CD4-positive, alpha-beta T cell treated with Interleukin-1 beta for 1 hour (primary cell): ENCODE measurements around the gene LDLR.

ENCODE experiments used
- DNase-seq, 2 donors: peaks; one replicate each; pipeline ENCODE4 v3.0.0-alpha.2; 2020 to 2022

Gene LDLR

GRCh38 chr19:11089254-11090013 is at the start of gene LDLR:
TSS of gene LDLR (plus strand) at chr19:11089463. CDS start at chr19:11089549, 86 bp downstream.
- DNase-seq, result peak; percentile 87 to 89

GRCh38 chr19:11041194-11041593 is 48.1 kb upstream of the LDLR start:
- DNase-seq, result no peak

- no peak for DNase-seq
These were observed 47.2 kb upstream of the LDLR start for GRCh38 chr19:11041966-11042627.

- no peak for DNase-seq
These were observed 44.8 kb upstream of the LDLR start for GRCh38 chr19:11044431-11044830.

DNA sequence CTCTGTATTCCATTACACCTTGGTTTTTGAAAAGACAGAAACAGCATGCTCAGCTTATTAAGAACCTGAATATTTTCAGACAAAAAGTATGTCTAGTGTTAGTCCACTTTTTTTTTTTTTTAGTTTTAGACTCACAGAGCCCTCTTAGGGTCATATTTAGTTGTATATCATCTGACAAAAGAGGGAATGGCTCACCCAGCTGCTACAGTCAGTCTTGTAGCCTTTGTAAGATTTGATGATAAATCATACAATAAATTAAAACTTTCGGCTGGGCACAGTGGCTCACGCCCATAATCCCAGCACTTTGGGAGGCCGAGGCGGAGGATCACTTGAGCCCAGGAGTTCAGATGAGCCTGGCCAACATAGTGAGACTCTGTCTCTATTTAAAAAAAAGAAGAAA is 43.7 kb upstream of the LDLR start:
- DNase-seq, result no peak

GRCh38 chr19:11046605-11047354 is 42.5 kb upstream of the LDLR start:
- no peak for DNase-seq

DNA sequence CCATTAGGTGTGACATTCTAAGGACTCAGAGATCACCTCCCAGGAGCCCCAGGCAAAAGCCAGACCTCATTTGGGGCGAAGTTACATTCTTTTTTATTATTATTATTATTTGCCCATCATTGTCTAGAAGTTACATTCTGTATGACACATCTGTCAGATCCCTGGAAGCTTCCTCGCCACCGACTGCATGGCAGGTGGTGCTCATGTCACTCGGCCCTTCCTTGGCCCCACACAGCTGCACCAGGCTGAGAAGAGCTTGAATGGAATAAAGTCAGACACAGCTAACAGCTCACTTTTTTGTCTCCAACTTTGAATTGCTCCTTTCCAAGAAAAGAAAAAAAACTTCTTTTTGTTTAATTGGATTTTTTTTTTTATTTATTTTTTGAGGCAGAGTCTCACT is 41.4 kb upstream of the LDLR start:
- no peak for DNase-seq

GRCh38 chr19:11050323-11051114 is 38.7 kb upstream of the LDLR start:
- DNase-seq, result no peak

- no peak for DNase-seq
These were observed 35.5 kb upstream of the LDLR start for GRCh38 chr19:11053817-11054195.

DNA sequence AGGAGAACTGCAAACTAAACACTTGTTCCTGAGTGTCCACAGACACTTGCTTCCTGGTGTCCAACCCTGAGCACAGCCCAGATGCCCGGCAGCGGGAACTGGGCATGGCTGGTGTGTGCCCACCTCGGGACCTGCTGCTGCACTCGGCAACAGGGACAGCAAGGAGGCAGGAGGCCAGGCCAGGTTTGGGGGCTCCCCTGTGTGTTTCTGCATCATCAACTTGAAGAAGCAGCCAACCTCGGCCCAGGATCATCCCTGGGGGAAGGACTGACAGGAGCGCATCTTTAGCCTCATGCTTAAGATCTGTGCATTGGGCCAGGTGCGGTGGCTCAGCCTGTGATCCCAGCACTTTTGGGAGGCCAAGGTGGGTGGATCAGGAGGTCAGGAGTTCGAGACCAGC is 35.1 kb upstream of the LDLR start:
- no peak for DNase-seq

GRCh38 chr19:11054628-11055027 is 34.6 kb upstream of the LDLR start:
- no peak for DNase-seq

DNA sequence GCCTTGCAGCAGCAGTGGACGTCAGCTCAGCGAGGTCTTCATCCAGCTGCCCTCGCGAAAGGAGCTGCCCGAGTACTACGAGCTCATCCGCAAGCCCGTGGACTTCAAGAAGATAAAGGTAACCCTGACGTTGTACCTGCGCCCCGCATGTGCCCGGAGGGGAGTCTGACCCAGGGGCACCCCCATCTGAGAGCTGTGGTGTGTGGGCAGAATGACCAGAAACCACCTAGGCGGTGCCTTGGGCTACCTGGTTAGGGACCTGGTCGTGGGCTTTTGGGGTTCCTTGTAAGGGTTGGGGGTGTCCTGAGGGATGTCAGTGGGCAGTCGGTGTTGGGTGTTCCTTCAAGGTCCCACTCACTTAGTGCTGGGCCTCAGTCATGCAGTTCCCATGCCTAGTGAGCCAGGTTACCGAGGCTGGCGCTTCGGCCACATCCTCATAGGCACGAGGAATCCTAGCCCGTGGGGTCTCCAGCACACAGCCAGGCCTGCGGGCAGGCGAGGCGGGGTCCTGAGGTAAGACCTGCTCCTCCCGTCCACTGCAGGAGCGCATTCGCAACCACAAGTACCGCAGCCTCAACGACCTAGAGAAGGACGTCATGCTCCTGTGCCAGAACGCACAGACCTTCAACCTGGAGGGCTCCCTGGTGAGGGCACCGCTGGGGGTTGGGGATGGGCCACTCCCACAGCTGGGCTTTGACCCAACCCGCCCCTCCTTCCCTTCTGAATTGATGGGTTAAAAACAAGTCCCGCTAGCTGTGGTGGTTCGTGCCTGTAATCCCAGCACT is 30.8 kb upstream of the LDLR start:
- DNase-seq, result no peak

GRCh38 chr19:11059511-11060358 is 29.5 kb upstream of the LDLR start:
- no peak for DNase-seq

GRCh38 chr19:11061952-11062351 is 27.3 kb upstream of the LDLR start:
- DNase-seq, result no peak

DNA sequence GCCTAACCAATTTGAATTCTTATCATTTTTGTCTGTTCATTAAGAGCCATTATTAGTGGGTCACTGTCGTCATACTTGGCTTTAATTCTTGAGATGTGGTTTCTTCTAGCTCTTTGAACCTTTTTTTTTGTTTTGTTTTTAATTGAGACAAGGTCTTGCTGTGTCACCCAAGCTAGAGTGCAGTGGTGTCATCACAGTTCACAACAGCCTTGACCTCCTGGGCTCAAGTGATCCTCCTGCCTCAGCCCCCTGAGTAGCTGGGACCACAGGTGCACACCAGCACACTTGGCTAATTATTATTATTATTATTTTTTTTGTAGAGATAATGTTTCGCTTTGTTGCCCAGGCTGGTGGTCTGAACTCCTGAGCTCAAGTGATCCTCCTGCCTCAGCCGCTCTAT is 25.8 kb upstream of the LDLR start:
- no peak for DNase-seq

DNA sequence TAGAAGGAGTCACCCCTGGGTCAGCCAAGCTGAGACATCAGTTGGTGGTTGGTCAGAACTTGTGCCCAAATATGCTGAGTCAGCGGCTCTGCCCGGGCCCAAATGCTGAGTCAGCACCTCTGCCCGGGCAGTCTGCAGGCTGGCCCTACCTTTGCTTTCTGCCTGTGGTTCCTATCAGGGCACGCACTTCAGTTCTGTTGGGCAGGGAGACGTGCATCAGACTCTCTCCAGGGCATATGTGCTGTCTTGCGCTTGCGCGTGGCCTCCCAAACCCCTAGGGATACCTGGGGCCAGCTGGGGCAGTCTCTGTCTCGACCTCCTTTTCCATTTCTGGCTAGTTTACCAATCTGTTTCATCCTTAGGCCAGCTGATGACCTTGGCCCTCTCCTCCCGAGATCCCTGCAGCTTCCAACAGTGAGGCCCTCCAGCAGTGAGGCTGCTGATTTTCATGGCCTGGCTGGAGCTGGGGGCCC is 24.4 kb upstream of the LDLR start:
- no peak for DNase-seq

DNA sequence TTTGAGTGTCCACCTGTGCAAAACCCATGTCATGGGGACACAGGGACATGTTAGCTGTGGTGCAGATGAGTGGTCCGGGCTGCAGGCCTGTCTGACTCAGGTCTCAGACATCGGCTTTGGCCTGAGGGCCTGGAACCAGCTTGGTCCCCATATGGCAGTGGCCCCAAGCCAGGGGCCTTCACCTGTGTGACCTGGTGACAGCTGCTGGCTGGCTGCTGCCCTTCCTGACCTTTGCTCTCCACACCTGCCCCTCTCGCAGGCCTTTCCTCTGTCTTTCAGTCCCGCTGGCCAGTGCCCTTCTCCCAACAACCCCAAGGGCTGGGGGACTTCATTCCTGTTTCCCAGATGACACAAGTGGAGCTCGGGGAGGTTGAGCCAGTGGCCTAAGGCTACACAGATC is 22.9 kb upstream of the LDLR start:
- DNase-seq, result no peak

GRCh38 chr19:11067356-11068113 is 21.7 kb upstream of the LDLR start:
- no peak for DNase-seq

DNA sequence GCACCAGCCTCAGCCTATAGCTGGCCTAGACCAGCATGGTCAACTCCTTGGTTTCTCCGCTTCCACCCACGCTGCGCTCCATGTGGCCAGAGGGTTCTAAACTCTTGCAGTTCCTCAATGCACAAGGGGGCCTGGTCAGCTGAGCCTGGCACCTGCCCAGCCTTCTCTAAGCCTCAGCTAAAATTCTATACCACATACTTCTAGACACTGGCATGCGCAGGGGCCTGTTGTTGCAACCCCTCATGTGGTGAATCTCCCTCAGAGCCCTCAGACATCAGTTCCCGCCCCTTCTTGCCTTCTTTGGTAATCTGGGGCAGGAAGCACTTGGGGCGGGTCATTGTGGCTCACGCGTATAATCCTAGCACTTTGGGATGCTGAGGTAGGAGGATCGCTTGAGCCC is 19.7 kb upstream of the LDLR start:
- DNase-seq, result no peak

DNA sequence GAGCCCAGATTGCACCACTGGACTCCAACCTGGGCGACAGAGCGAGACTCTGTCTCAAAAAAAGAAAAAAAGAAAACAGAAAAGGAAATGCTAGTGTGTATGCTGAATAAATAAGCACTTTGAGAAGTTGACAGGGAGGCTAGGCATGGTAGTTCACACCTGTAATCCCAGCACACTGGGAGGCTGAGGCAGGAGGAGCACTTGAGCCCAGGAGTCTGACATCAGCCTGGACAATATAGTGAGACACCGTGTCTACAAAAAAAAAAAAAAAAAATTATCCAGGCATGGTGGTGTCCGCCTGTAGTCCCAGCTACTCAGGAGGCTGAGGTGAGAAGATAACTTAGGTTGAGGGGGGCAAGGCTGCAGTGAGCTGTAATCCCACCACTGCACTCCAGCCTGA is 19.1 kb upstream of the LDLR start:
- DNase-seq, result no peak
